MCF 10A (cell line): ENCODE results near the gene LHX4. TPM values are rescaled to one million over a fixed set of nuclear protein-coding genes. Genes with fewer than 3 reads are reported as not detected.

Experiments used
- BruUV-seq: library from RNA; stranded (reverse); fragments of 400-500 nt; replicated peaks from 2 replicates; lab custom pipeline; 2021; lab: Mats Ljungman, UMichigan
- CTCF ChIA-PET: fragments of 300-600 bp; sonication (Branson Sonifier 250); formaldehyde crosslinking; extraction: SDS; loops from one replicate; lab custom pipeline; 2021; ENCODE audit warnings: antibody characterized with exemption, inconsistent platforms; lab: Yijun Ruan, JAX
- POLR2A ChIA-PET: fragments of 300-600, 350-650 bp; sonication (Branson Sonifier 250); formaldehyde crosslinking; extraction: SDS; loops from one replicate; lab custom pipeline; 2020; ENCODE audit warnings: antibody characterized with exemption, inconsistent platforms; lab: Yijun Ruan, JAX
- DNase-seq: peaks from one replicate; pipeline ENCODE4 v3.0.0-alpha.2; 2018; ENCODE audit not compliant: unreplicated experiment
- H3K27ac Mint-ChIP-seq: one replicate; pipeline ENCODE4 v1.8.0; 2022; ENCODE audit warnings: mild to moderate bottlenecking, low read depth, mixed read lengths; ENCODE audit not compliant: unreplicated experiment
- H3K27me3 Mint-ChIP-seq: one replicate; pipeline ENCODE4 v1.8.0; 2022; ENCODE audit warnings: mixed read lengths; ENCODE audit not compliant: insufficient read depth, unreplicated experiment
- H3K36me3 Mint-ChIP-seq: one replicate; pipeline ENCODE4 v1.8.0; 2022; ENCODE audit warnings: mild to moderate bottlenecking, moderate library complexity, mixed read lengths; ENCODE audit not compliant: insufficient read depth, unreplicated experiment
- H3K4me1 Mint-ChIP-seq: one replicate; pipeline ENCODE4 v1.8.0; 2022; ENCODE audit warnings: mixed read lengths; ENCODE audit not compliant: insufficient read depth, unreplicated experiment
- H3K4me3 Mint-ChIP-seq: one replicate; pipeline ENCODE4 v1.8.0; 2022; ENCODE audit warnings: mild to moderate bottlenecking, moderate library complexity, mixed read lengths; ENCODE audit not compliant: unreplicated experiment
- H3K9me3 Mint-ChIP-seq: one replicate; pipeline ENCODE4 v1.8.0; 2022; ENCODE audit warnings: mixed read lengths; ENCODE audit not compliant: unreplicated experiment
- intact Hi-C: fragments of 100-400 bp; cut with micrococcal nuclease; formaldehyde crosslinking; loops from 2 replicates; pipeline ENCODE4 v1.14.1; 2022
- total RNA-seq: library from RNA; stranded (reverse); gene quantifications from 2 replicates; pipeline ENCODE4 v1.2.3, GENCODE V29; 2022
- TF ChIP-seq, protein P1 (sequence below): fragments of 200-600 bp; IDR thresholded peaks from one replicate; pipeline ENCODE4 v1.8.0; 2022; ENCODE audit warnings: antibody characterized with exemption, mild to moderate bottlenecking; ENCODE audit not compliant: unreplicated experiment

LHX4 gene
- total RNA-seq, 1 experiment from 2014 or later, result not detected

GRCh38 chr1:180233191-180234011, 3.3 kb downstream of the LHX4 start:
- intact Hi-C loops, result no loop called here
- POLR2A ChIA-PET, result interaction anchor here (0.7 kb wide), 1 partner anchor 1755 kb away, joined by 3 read pairs; no protein-coding TSS in a partner anchor
- H3K4me1 Mint-ChIP-seq, result no peaks in the 10 kb centered on the region
- no peak for DNase-seq
- H3K27me3 Mint-ChIP-seq, result peaks cover 80% of the 10 kb centered on the region
- H3K4me3 Mint-ChIP-seq, result no peak overlapping the region
- H3K36me3 Mint-ChIP-seq, result no peaks in the 10 kb centered on the region
- CTCF ChIA-PET, result interaction anchor here (0.6 to 2.0 kb wide), 4 partner anchors 8 to 54 kb away, joined by 3 to 5 read pairs (median 4); no protein-coding TSS in a partner anchor
- TF ChIP-seq, protein P1, sequence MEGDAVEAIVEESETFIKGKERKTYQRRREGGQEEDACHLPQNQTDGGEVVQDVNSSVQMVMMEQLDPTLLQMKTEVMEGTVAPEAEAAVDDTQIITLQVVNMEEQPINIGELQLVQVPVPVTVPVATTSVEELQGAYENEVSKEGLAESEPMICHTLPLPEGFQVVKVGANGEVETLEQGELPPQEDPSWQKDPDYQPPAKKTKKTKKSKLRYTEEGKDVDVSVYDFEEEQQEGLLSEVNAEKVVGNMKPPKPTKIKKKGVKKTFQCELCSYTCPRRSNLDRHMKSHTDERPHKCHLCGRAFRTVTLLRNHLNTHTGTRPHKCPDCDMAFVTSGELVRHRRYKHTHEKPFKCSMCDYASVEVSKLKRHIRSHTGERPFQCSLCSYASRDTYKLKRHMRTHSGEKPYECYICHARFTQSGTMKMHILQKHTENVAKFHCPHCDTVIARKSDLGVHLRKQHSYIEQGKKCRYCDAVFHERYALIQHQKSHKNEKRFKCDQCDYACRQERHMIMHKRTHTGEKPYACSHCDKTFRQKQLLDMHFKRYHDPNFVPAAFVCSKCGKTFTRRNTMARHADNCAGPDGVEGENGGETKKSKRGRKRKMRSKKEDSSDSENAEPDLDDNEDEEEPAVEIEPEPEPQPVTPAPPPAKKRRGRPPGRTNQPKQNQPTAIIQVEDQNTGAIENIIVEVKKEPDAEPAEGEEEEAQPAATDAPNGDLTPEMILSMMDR, result no peak
- BruUV-seq, result no TSS peak
- H3K9me3 Mint-ChIP-seq, result no peaks in the 10 kb centered on the region
- no peak overlapping the region for H3K27ac Mint-ChIP-seq

DNA sequence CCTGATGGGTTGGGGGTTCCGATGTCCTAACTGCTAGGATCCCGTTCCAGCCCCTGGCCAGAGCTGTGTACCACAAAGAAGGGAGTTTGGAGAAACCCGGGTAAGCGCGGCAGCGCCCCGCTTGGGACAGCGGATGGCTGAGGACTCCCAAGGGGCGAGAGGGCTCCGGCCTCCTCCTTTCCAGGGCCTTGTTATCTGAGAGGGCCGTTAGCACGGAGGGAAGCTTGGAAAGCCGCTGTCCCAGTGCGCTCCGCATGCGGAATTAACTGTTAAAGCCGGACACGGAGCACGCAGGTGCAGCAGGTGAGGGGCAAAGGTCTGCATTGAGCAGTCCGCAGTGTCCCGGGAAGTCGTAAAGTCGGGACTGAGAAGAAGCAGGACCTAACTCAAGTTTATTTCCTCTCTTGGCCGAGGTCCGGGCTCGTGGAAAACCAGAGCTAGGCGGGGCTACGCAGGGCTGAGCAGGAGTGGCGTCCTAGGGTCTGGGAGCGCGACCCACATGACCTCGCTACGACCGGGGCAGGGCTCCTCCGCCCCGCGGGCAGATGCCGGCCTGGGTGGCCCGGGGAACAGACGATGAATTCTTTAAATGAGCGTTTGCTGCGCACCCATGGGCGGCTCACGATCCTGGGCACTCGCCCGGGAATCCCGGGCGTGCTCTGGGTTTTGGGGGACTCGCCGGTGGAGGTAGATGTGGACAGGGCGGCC, 4.5 kb downstream of the LHX4 start:
- H3K4me3 Mint-ChIP-seq, result peak overlapping the region; percentile 19
- no peak overlapping the region for H3K27ac Mint-ChIP-seq
- H3K27me3 Mint-ChIP-seq, result peaks cover 83% of the 10 kb centered on the region
- no peak for DNase-seq
- TF ChIP-seq, protein P1, result no peak
- H3K4me1 Mint-ChIP-seq, result no peaks in the 10 kb centered on the region
- ChIA-PET POLR2A (no interaction called here), CTCF (interaction anchor here (0.6 to 2.0 kb wide), 2 partner anchors 35 to 55 kb away, joined by 3 to 4 read pairs; no protein-coding TSS in a partner anchor)
- intact Hi-C loops, result loop anchor here (5.0 kb wide), 1 partner anchor 47 kb away; no protein-coding TSS in a partner anchor
- H3K36me3 Mint-ChIP-seq, result no peaks in the 10 kb centered on the region
- no TSS peak for BruUV-seq
- H3K9me3 Mint-ChIP-seq, result no peaks in the 10 kb centered on the region

GRCh38 chr1:180235077-180235501, 5.0 kb downstream of the LHX4 start:
- Mint-ChIP-seq H3K4me3 (peak overlapping the region; percentile 19), H3K27me3 (peaks cover 89% of the 10 kb centered on the region), H3K9me3 (no peaks in the 10 kb centered on the region), H3K4me1 (no peaks in the 10 kb centered on the region), H3K36me3 (no peaks in the 10 kb centered on the region), H3K27ac (no peak overlapping the region)
- BruUV-seq, result no TSS peak
- TF ChIP-seq, protein P1, result no peak
- POLR2A ChIA-PET, result no interaction called here
- intact Hi-C loops, result loop anchor here (5.0 kb wide), 1 partner anchor 48 kb away; no protein-coding TSS in a partner anchor
- DNase-seq, result no peak
- CTCF ChIA-PET, result interaction anchor here (0.6 to 2.0 kb wide), 2 partner anchors 9 to 36 kb away, joined by 3 to 4 read pairs; no protein-coding TSS in a partner anchor
